COR-L47 (cell line): ENCODE results near the gene NR5A2.

Experiments
- DNase-seq: peaks from one replicate; lab custom pipeline; 2025; lab: John Stamatoyannopoulos, UW

The NR5A2 gene

GRCh38 chr1:200073286-200073637, 45.8 kb downstream of the NR5A2 start:
- DNase-seq: no peak

- no peak for DNase-seq
Observed at GRCh38 chr1:200075522-200075921, 48.0 kb downstream of the NR5A2 start.

GRCh38 chr1:200075938-200076546, 48.5 kb downstream of the NR5A2 start:
- DNase-seq: peak; percentile 25

DNA sequence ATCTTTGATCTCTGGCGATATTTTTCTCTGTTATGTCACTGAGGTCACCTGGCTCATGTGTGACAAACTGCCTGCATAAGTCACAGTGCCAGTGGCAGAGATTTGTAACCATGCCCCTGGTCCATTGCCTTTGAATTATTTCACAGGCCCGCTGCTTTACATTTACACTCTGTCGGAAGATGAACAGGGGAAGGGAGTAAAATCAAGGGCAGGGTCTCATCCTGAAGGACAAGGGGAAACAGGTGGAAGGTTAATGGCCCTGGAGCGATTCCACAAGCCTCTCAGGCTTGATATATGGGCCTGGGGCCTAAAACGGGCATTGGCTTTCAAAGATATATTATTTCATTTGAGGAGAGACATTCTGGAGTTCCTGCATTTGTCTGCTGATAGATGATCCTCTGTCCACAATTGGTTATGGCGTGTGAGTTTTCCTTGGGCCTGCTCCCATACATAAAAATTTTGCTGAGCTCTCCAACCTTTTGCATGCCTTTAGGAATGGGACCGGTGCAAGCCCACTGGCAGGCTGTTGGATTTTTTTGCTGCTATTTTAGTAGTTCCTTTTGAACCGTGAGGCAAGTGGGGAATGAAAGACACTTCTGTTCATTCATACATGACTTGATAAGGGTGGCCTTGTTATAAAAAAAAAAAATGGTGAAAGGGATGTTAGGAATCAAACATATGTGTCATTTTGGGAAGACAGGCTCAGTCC, 51.9 kb downstream of the NR5A2 start:
- DNase-seq: no peak

DNA sequence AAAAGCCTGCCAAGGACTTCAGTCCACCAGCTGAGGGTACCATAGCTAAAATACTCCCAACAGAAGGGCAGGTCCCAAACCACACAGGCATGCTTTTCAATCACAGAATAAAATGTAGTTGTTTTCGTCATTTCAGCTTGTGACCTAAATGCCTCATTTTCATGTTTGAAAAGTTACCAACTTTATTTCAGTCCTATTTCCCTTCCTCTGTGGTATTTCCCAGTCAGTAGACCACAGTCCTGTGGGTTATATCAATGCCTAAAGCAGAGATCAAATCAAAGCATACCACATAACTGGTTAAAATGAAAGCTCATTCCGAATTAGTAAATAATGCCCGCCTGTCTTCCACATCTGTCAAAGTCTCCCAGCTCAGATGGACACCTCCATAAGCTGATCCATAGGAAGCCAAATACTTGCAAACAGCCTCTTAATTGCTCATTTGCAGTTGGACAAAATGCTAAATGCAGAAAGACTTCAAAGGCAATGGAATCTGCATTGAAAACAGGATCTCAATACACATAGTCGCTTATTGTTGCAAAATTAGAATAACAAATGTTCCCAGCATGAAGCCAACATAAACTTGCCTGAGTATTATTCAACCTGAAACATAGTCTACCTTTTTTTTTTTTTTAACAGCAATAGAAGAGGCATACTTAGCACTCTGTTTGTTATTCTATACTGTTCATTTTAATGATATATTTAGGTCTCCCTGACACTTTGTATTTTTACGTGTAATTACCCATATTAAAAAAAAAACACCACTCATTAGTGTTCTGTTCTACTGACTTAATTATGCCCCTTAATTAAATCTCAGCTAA, 53.9 kb downstream of the NR5A2 start:
- no peak for DNase-seq

DNA sequence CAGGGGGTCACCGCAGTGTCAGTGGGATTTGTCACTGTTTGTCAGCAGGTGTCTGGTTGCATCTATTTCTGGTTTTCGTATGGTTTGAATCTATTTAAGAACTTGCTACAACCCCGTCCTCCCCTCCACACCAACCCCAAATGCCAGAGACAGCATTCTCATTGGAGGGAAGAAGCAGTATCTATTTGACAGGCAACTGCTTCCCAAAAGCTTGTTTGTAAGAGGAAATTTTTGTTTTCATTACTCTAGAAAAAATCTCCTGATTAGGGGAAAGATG, 54.4 kb downstream of the NR5A2 start:
- DNase-seq: peak; percentile 53

- DNase-seq: no peak
Observed at GRCh38 chr1:200082329-200082728, 54.8 kb downstream of the NR5A2 start.

- DNase-seq: no peak
Observed at GRCh38 chr1:200090252-200091159, 63.0 kb downstream of the NR5A2 start.

- DNase-seq: no peak
Observed at GRCh38 chr1:200095057-200095577, 67.6 kb downstream of the NR5A2 start.

DNA sequence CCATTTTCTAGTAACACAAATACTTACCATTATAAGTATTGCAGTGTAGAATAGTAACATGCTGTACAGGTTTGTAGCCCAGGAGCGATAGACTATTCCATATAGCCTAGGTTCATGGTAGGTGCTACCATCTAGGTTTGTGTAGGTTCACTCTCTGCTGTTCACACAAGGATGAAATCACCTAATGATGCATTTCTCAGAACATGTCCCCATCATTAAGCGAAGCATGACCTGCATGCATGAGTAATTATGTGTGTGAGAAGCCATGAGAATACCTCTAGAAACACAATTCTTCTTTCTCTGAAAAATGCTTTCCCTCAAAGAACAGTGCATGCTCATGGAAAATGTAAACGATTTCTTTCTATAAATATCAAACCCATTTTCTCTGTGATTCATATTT, 69.3 kb downstream of the NR5A2 start:
- DNase-seq: no peak

GRCh38 chr1:200099040-200099439, 71.5 kb downstream of the NR5A2 start:
- no peak for DNase-seq

- DNase-seq: no peak
Observed at GRCh38 chr1:200103966-200104583, 76.6 kb downstream of the NR5A2 start.

DNA sequence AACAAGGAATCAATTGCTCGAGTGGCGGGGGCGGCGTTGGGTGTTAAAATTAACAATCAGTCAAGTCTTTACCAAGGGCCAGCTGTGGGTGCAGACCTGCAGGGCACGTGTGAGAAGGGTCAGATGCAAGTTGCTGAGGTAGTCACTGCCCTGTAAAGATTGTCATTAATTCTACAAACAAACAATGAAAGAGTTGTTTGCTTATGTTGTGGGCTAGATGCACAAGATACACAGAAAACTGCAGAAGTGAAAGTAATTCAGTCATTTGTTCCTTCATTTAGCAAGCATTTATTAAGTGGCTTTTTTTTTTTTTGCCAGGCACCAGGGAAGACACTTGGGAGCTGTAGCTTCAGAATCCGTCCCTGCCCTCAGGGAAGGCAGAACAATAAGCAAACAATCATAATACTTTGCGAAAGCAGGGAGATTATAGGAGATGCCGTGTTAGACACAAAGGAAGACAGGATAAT, 79.5 kb downstream of the NR5A2 start:
- no peak for DNase-seq

DNA sequence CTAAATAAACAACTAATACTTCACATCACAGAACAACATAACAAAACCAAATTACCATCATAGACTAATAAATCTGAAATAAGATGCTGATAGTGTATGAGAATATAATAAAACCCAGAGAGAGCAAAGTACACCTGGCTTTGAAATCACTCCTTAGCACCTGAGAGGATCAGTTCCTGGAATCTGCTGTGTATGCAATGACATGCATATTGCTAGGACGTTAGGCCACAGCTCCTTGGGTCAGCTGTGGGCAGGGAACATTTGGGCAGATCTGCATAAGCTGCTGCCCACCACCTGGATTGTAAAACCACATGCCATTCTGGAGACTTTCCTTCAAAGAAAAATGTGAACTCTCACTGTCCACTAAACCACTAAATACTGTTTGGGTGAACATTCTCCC, 81.1 kb downstream of the NR5A2 start:
- DNase-seq: no peak

- DNase-seq: no peak
Observed at GRCh38 chr1:200112290-200112689, 84.8 kb downstream of the NR5A2 start.

DNA sequence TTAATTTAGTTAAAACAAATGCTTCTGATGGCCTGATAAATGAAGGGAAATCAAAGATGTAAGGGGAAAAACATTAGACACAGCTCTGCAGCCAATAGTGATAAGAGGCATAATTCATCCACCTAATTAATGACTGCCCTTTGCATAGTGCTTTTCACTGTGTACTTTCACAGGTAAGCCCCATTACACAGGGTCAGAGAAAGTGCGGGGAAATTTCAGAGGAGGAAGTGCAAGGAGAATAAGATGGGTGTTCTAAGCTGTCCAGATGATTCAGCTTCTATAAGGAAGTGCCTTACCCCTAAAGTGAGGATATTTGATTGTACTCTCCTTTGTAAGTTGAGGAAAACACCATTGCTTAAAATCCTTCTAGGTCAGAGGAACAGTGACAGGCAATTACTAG, 88.0 kb downstream of the NR5A2 start:
- DNase-seq: no peak

DNA sequence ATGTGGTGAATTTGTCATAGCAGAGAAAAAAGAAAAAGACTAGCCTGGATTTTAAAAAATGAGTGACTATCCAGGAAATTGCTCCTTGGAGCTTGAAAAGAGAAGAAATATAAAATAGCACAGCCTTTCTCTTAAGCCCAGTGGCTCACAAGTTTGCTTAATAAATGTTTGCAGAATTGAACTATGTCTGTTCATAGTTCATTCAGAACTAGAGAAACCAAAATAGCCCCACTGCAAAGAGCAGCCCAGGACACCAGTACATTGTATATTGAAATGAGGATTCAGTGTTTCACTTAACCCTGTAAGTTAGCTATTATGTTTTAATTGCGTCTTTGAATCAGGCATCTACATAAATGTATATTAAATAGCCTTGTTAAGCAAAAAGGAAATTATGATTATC, 88.8 kb downstream of the NR5A2 start:
- no peak for DNase-seq

GRCh38 chr1:200118779-200119505, 91.4 kb downstream of the NR5A2 start:
- DNase-seq: no peak

DNA sequence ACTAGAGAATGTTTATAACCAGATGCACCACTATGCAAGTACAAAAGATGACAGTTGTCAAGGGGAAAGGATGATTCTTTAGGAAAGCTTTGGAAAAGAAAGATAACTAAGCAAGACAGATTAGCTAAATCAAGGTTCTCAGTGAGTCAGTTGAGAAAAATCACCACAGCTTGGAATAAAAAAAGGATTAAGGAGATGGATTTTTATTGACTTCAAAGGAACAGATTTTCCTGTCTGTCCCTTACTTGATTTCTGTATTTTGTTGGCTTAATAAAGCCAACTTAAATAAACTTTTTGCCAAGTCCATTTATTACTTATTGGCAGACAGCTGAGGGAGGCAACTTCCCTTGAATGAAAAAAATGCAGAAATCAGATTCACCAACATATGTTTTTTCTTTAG, 93.9 kb downstream of the NR5A2 start:
- DNase-seq: no peak

GRCh38 chr1:200124309-200124708, 96.8 kb downstream of the NR5A2 start:
- DNase-seq: no peak

DNA sequence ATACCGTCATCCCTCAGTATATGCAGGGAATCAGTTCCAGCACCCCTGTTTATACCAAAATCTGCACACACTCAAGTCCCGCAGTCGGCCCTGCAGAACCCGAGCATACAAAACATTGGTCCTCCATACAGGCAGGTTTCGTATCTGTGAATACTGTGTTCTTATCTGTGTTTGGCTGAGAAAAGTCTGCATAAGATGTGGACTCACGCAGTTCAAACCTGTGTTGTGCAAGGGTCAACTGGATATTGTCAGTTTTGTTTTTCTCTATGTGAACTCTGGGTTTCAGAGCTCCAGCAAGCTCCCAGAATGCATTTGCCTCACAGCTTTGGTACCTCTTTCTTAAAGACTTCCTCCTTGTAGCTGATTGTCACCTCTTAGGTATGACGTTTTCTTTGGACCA, 100.6 kb downstream of the NR5A2 start:
- DNase-seq: no peak
